HepG2 (cell line): ENCODE results near the gene PHKB. TPM values are rescaled to one million over a fixed set of nuclear protein-coding genes. Genes with fewer than 3 reads are reported as not detected.

ENCODE experiments used
- ATAC-seq: fragments of 200-7000 bp; cut with Tn5 transposase; 3 replicates; pipeline ENCODE4 v1.9.1; 2020; ENCODE audit warnings: mild to moderate bottlenecking, moderate library complexity
- BruUV-seq: library from RNA; stranded (reverse); fragments of 400-500 nt; replicated peaks from 2 replicates; lab custom pipeline; 2021; lab: Mats Ljungman, UMichigan
- CTCF ChIA-PET: fragments of 300-600 bp; formaldehyde crosslinking; extraction: SDS; loops from one replicate; lab custom pipeline; 2021; ENCODE audit warnings: low total read pairs, inconsistent platforms, low intra/inter-chr PET ratio; lab: Yijun Ruan, JAX
- POLR2A ChIA-PET: fragments of 350-600 bp; sonication (Branson Sonifier 250); formaldehyde crosslinking; loops from one replicate; lab custom pipeline; 2020; ENCODE audit warnings: antibody characterized with exemption, inconsistent platforms; lab: Yijun Ruan, JAX
- DNase-seq: peaks from one replicate; pipeline ENCODE4 v3.0.0-alpha.2; 2015; ENCODE audit warnings: low spot score
- FAIRE-seq: peaks from 3 replicates; lab custom pipeline; 2011; peaks lifted over from hg19 to GRCh38; lab: Jason Lieb, UNC
- H2AFZ ChIP-seq: one replicate; pipeline ENCODE4 v1.6.1; 2011; ENCODE audit warnings: low read length, inconsistent platforms
- H3K27ac ChIP-seq: fragments of 300-600 bp; 3 replicates; pipeline ENCODE4 v1.8.0; 2011; ENCODE audit warnings: mixed run types, mild to moderate bottlenecking, mixed read lengths, low read length, inconsistent platforms; ENCODE audit not compliant: insufficient read depth; ENCODE audit errors: extremely low read length
- H3K27me3 ChIP-seq, 2 experiments: fragments of 200-600 bp in 1 of 2; 2 replicates in 1 of 2; 3 replicates in 1 of 2; pipeline versions ENCODE4 v1.6.0 to v1.8.0; 2011; ENCODE audit warnings: low read length in 2 of 2, mild to moderate bottlenecking in 2 of 2, moderate library complexity in 2 of 2, inconsistent platforms in 1 of 2; ENCODE audit not compliant: insufficient read depth in 2 of 2, control insufficient read depth in 1 of 2
- H3K36me3 ChIP-seq, 2 experiments: fragments of 200-600 bp in 1 of 2; replicated peaks in 1 of 2; 2 replicates in 1 of 2; 3 replicates in 1 of 2; pipeline versions ENCODE4 v1.5.1 to v1.8.0; 2011; ENCODE audit warnings: low read length in 2 of 2, inconsistent platforms in 1 of 2; ENCODE audit not compliant: insufficient read depth in 2 of 2, control insufficient read depth in 1 of 2
- H3K4me1 ChIP-seq: 2 replicates; pipeline ENCODE4 v1.5.1; 2012; ENCODE audit warnings: low read length, inconsistent platforms; ENCODE audit not compliant: insufficient read depth
- H3K4me2 ChIP-seq: 2 replicates; pipeline ENCODE4 v1.6.0; 2011; ENCODE audit warnings: low read depth, low read length, inconsistent platforms
- H3K4me3 ChIP-seq, 3 experiments: fragments of 200-600 bp in 1 of 3; sonication (generic), shearing (Covaris generic) in 1 of 3; replicated peaks in 1 of 3; 2 replicates each; pipeline ENCODE4 v1.5.1; 2011 to 2016; ENCODE audit warnings: low read length in 3 of 3, inconsistent platforms in 2 of 3, low read depth in 2 of 3, mild to moderate bottlenecking in 2 of 3, control low read depth in 1 of 3, mixed read lengths in 1 of 3; ENCODE audit not compliant: insufficient read depth in 1 of 3
- H3K79me2 ChIP-seq: one replicate; pipeline ENCODE4 v1.6.1; 2011; ENCODE audit warnings: low read length, inconsistent platforms; ENCODE audit not compliant: insufficient read depth
- H3K9ac ChIP-seq: 2 replicates; pipeline ENCODE4 v1.6.0; 2011; ENCODE audit warnings: mild to moderate bottlenecking, low read depth, low read length, inconsistent platforms; ENCODE audit not compliant: insufficient read depth
- H3K9me3 ChIP-seq: 2 replicates; pipeline ENCODE4 v1.5.1; 2012; ENCODE audit warnings: mild to moderate bottlenecking, low read length
- H4K20me1 ChIP-seq: 2 replicates; pipeline ENCODE4 v1.6.0; 2011; ENCODE audit warnings: inconsistent platforms, mild to moderate bottlenecking, low read length, moderate library complexity; ENCODE audit not compliant: insufficient read depth
- CREB1 ChIP-seq, 2 experiments: fragments of 450-650 bp in 1 of 2; IDR thresholded peaks; 2 replicates each; pipeline ENCODE4 v1.6.1; 2016 to 2017; ENCODE audit warnings: control low read depth in 1 of 2, mild to moderate bottlenecking in 1 of 2, missing compliant biosample characterization in 1 of 2, missing genetic modification characterization in 1 of 2
- EHMT2 ChIP-seq: fragments of 200-600 bp; sonication (generic); IDR thresholded peaks from 2 replicates; pipeline ENCODE4 v1.7.0; 2017; ENCODE audit warnings: antibody characterized with exemption, low read depth, low read length, borderline replicate concordance
- KLF16 ChIP-seq, 2 experiments: sonication (generic) in 1 of 2; formaldehyde crosslinking in 1 of 2; IDR thresholded peaks; 2 replicates each; pipeline versions ENCODE4 v1.6.1 to v1.8.0; 2016 to 2023; ENCODE audit warnings: missing genetic modification reagents in 2 of 2, missing compliant biosample characterization in 1 of 2
- TCF7 ChIP-seq: sonication (generic); IDR thresholded peaks from 2 replicates; pipeline ENCODE4 v1.6.1; 2016; ENCODE audit warnings: antibody characterized with exemption, low read depth
- ZNF274 ChIP-seq: sonication (generic); formaldehyde crosslinking; IDR thresholded peaks from 2 replicates; pipeline ENCODE4 v1.5.1; 2020; ENCODE audit warnings: mild to moderate bottlenecking, missing genetic modification reagents
- ZNF431 ChIP-seq: sonication (generic); formaldehyde crosslinking; IDR thresholded peaks from 2 replicates; pipeline ENCODE4 v1.9.0; 2022; ENCODE audit warnings: missing genetic modification reagents, low read depth, mild to moderate bottlenecking, borderline replicate concordance
- ZNF777 ChIP-seq: sonication (generic); formaldehyde crosslinking; IDR thresholded peaks from 2 replicates; pipeline ENCODE4 v1.4.0; 2020; ENCODE audit warnings: missing genetic modification reagents
- ZSCAN25 ChIP-seq: sonication (generic); formaldehyde crosslinking; IDR thresholded peaks from 2 replicates; pipeline ENCODE4 v1.8.0; 2022; ENCODE audit warnings: mild to moderate bottlenecking, missing genetic modification reagents
- ZSCAN9 ChIP-seq: IDR thresholded peaks from 2 replicates; pipeline ENCODE4 v1.6.1; 2016; ENCODE audit warnings: borderline replicate concordance
- WGBS: methylation state at CpG from one replicate; pipeline ENCODE4 v1.1.6; 2017; ENCODE audit warnings: low lambda C conversion rate; 5-methylcytosine and 5-hydroxymethylcytosine counted together
- in situ Hi-C: cut with HindIII; loops from 2 replicates; pipeline ENCODE4 v1.10.0; 2017; ENCODE audit warnings: low pct_unique_long_range_greater_than_20kb; ENCODE audit not compliant: extremely low pct_ligation_motif_present
- intact Hi-C: fragments of 100-400 bp; cut with micrococcal nuclease; formaldehyde crosslinking; loops from one replicate; pipeline ENCODE4 v1.10.0; 2022; ENCODE audit not compliant: unreplicated experiment
- polyA plus RNA-seq, 8 experiments: library from polyadenylated mRNA; depleted of rRNA in 3 of 8; stranded (reverse) in 7 of 8; unstranded in 1 of 8; fragments of >200 nt; fragmentation: Illumina TruSeq in 4 of 8; extraction: Trizol in 4 of 8; gene quantifications; 2 replicates each; pipeline versions ENCODE4 v1.2.1 to v1.2.3, GENCODE V29; 2011 to 2016; ENCODE audit warnings: low read depth in 4 of 8, missing spikeins in 1 of 8, mixed read lengths in 1 of 8; ENCODE audit not compliant: insufficient read depth in 1 of 8
- total RNA-seq, 5 experiments: library from RNA; depleted of rRNA; stranded (reverse); fragments of >200 nt; fragmentation: Illumina TruSeq; extraction: Trizol; gene quantifications; 2 replicates each; pipeline ENCODE4 v1.2.3, GENCODE V29; 2016; ENCODE audit warnings: low read depth in 1 of 5
- TF ChIP-seq, protein P1 (sequence below): sonication (generic); formaldehyde crosslinking; conservative IDR thresholded peaks from 2 replicates; pipeline ENCODE4 v1.4.0; 2020; ENCODE audit warnings: missing genetic modification reagents
- TF ChIP-seq, protein P2 (sequence below): IDR thresholded peaks from 2 replicates; pipeline ENCODE4 v1.6.1; 2016; ENCODE audit warnings: missing compliant biosample characterization, missing genetic modification reagents, borderline replicate concordance
- TF ChIP-seq, protein P3 (sequence below): sonication (generic); formaldehyde crosslinking; IDR thresholded peaks from 2 replicates; pipeline ENCODE4 v1.9.0; 2021; ENCODE audit warnings: missing genetic modification reagents, borderline replicate concordance
- TF ChIP-seq, protein P4 (sequence below): sonication (generic); formaldehyde crosslinking; IDR thresholded peaks from 2 replicates; pipeline ENCODE4 v1.5.1; 2020; ENCODE audit warnings: missing genetic modification reagents, mild to moderate bottlenecking, borderline replicate concordance

The PHKB gene
- total and polyA plus RNA-seq, 2 of the 13 experiments (the other 11 are each of a cell fraction or from before 2014, with no cell fraction given): 66.0 to 80.8 TPM

DNA sequence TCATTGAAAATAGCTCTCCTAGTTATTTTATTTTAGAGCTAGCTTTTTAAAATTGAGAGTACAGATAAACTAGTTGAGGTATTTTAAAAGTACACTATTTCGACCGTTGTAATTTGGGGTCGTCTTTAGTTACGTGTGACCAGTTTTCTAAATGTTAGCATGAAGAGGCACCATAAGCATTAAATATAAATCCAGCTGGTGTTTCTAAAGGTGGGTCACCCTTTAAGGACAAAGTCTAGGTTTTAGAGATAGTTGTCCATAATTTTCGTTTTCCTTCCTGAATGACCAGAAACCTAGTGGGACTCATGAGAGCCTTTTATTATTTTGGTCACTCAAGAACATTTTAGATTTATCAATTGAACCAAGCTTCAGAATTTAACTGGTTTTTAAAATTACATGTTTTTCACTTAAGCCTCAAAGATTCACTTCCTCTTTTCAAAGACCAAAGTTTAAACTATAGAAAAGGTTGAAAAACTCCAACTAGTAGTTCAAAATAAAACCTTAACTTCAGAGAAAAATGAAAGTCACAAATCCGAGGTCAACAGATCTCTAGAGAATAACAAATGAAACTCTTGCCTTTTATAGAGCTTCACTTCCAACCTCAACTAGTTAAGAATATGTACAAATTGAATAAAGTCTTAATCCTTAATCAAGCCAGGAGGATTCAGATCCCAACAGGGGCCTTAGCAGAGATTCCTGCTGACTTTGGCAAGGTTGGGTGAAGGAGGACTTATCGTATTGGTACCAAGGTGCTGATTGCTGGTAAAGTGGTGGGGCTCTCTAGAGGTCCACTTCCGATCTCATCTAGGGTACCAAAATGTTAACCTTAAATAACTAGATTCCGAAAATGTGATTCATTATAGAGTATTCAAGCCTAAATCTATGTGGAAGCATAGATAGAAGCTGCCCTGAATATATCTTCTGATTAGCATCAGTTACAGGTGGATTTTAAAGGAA, 32.5 kb downstream of the PHKB start:
- POLR2A ChIA-PET: interaction anchor here (1.1 to 3.4 kb wide), 4 partner anchors 12 to 32 kb away, joined by 3 to 23 read pairs (median 6); partner anchors contain the start of genes ITFG1 and PHKB
- Histone ChIP-seq H3K27me3 (no peaks in the 10 kb centered on the region), H3K4me3 (peak overlapping the region in 1 of 3 experiments; percentile 32; a peak in 2 of 6 replicates), H3K9ac (no peak overlapping the region; the same call in 1 of the 2 replicates), H3K36me3 (peaks cover 0 to 9% of the 10 kb centered on the region in 2 experiments; a peak in 1 of 5 replicates), H4K20me1 (no peaks in the 10 kb centered on the region), H3K4me1 (peaks cover 59% of the 10 kb centered on the region), H3K9me3 (no peaks in the 10 kb centered on the region), H3K4me2 (peak overlapping the region; percentile 68), H2AFZ (no peak overlapping the region), H3K79me2 (peaks cover 30% of the 10 kb centered on the region), H3K27ac (peak overlapping the region; percentile 65)
- CTCF ChIA-PET: no interaction called here
- TSS peak; percentile 22 for BruUV-seq
- FAIRE-seq: no peak
- no peak for ATAC-seq
- no peak for DNase-seq
- intact Hi-C loops (loop anchor here (5.0 kb wide), 1 partner anchor 44 kb away; no protein-coding TSS in a partner anchor), in situ Hi-C loops (no loop called here)
- WGBS: 74% methylated on average over 9 of the region's 9 CpGs
- TF ChIP-seq, protein P1, sequence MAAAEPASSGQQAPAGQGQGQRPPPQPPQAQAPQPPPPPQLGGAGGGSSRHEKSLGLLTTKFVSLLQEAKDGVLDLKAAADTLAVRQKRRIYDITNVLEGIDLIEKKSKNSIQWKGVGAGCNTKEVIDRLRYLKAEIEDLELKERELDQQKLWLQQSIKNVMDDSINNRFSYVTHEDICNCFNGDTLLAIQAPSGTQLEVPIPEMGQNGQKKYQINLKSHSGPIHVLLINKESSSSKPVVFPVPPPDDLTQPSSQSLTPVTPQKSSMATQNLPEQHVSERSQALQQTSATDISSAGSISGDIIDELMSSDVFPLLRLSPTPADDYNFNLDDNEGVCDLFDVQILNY: no peak
- TF ChIP-seq ZNF777 (no peak), ZSCAN9 (0 out of 2 replicates have a peak, but pooled peaks have one; percentile 6), EHMT2 (0 out of 2 replicates have a peak, but pooled peaks have one; percentile 21), TCF7 (no peak), ZNF274 (CRISPR knock-in tag) (no peak), KLF16 (CRISPR knock-in tag; IDR thresholded peaks at IDR 0.05) (0 out of 4 replicates have a peak, but pooled peaks of 1 of the 2 experiments have one; percentile 32), CREB1 (IDR thresholded peaks at IDR 0.05) (no peak), CREB1 (CRISPR knock-in tag; IDR thresholded peaks at IDR 0.05) (0 out of 2 replicates have a peak, but pooled peaks have one; percentile 11), ZNF431 (CRISPR knock-in tag) (no peak), ZSCAN25 (CRISPR knock-in tag) (no peak)
- TF ChIP-seq, protein P2, sequence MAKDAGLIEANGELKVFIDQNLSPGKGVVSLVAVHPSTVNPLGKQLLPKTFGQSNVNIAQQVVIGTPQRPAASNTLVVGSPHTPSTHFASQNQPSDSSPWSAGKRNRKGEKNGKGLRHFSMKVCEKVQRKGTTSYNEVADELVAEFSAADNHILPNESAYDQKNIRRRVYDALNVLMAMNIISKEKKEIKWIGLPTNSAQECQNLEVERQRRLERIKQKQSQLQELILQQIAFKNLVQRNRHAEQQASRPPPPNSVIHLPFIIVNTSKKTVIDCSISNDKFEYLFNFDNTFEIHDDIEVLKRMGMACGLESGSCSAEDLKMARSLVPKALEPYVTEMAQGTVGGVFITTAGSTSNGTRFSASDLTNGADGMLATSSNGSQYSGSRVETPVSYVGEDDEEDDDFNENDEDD: 0 out of 2 replicates have a peak, but pooled peaks have one; percentile 1
- TF ChIP-seq, protein P3, sequence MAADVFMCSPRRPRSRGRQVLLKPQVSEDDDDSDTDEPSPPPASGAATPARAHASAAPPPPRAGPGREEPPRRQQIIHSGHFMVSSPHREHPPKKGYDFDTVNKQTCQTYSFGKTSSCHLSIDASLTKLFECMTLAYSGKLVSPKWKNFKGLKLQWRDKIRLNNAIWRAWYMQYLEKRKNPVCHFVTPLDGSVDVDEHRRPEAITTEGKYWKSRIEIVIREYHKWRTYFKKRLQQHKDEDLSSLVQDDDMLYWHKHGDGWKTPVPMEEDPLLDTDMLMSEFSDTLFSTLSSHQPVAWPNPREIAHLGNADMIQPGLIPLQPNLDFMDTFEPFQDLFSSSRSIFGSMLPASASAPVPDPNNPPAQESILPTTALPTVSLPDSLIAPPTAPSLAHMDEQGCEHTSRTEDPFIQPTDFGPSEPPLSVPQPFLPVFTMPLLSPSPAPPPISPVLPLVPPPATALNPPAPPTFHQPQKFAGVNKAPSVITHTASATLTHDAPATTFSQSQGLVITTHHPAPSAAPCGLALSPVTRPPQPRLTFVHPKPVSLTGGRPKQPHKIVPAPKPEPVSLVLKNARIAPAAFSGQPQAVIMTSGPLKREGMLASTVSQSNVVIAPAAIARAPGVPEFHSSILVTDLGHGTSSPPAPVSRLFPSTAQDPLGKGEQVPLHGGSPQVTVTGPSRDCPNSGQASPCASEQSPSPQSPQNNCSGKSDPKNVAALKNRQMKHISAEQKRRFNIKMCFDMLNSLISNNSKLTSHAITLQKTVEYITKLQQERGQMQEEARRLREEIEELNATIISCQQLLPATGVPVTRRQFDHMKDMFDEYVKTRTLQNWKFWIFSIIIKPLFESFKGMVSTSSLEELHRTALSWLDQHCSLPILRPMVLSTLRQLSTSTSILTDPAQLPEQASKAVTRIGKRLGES (CRISPR knock-in tag): no peak
- TF ChIP-seq, protein P4, sequence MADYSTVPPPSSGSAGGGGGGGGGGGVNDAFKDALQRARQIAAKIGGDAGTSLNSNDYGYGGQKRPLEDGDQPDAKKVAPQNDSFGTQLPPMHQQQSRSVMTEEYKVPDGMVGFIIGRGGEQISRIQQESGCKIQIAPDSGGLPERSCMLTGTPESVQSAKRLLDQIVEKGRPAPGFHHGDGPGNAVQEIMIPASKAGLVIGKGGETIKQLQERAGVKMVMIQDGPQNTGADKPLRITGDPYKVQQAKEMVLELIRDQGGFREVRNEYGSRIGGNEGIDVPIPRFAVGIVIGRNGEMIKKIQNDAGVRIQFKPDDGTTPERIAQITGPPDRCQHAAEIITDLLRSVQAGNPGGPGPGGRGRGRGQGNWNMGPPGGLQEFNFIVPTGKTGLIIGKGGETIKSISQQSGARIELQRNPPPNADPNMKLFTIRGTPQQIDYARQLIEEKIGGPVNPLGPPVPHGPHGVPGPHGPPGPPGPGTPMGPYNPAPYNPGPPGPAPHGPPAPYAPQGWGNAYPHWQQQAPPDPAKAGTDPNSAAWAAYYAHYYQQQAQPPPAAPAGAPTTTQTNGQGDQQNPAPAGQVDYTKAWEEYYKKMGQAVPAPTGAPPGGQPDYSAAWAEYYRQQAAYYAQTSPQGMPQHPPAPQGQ (CRISPR knock-in tag): no peak
- TF ChIP-seq, all 625 proteins: peak for 5
